SKM-1 treated with dmso at 0.1 percent for 144 hours (cell line): Measurements from ENCODE around the gene DBR1.

Experiments used
- DNase-seq: peaks from one replicate; lab custom pipeline; 2025; ENCODE audit not compliant: unreplicated experiment; lab: John Stamatoyannopoulos, UW

Gene DBR1

GRCh38 chr3:138174421-138175131 is at the start of gene DBR1:
TSS of gene DBR1 (minus strand) at chr3:138174921. CDS start at chr3:138174795, 126 bp downstream.
- DNase-seq, result peak; percentile 72

- DNase-seq, result no peak
These were observed 48.2 kb upstream of the DBR1 start for GRCh38 chr3:138222942-138223287.

- DNase-seq, result peak; percentile 77
These were observed 47.6 kb upstream of the DBR1 start for GRCh38 chr3:138222131-138222941.

GRCh38 chr3:138220788-138221187 is 46.1 kb upstream of the DBR1 start:
- DNase-seq, result no peak

GRCh38 chr3:138220242-138220641 is 45.5 kb upstream of the DBR1 start:
- no peak for DNase-seq

- no peak for DNase-seq
These were observed 44.5 kb upstream of the DBR1 start for GRCh38 chr3:138219255-138219654.

- DNase-seq, result peak; percentile 32
These were observed 38.8 kb upstream of the DBR1 start for GRCh38 chr3:138213398-138214085.

- no peak for DNase-seq
These were observed 35.8 kb upstream of the DBR1 start for GRCh38 chr3:138210528-138210927.

- no peak for DNase-seq
These were observed 31.5 kb upstream of the DBR1 start for GRCh38 chr3:138206196-138206595.

GRCh38 chr3:138205527-138205926 is 30.8 kb upstream of the DBR1 start:
- no peak for DNase-seq

- no peak for DNase-seq
These were observed 29.2 kb upstream of the DBR1 start for GRCh38 chr3:138203938-138204337.

- no peak for DNase-seq
These were observed 28.4 kb upstream of the DBR1 start for GRCh38 chr3:138202945-138203701.

- no peak for DNase-seq
These were observed 25.7 kb upstream of the DBR1 start for GRCh38 chr3:138200424-138200823.

GRCh38 chr3:138199851-138200250 is 25.1 kb upstream of the DBR1 start:
- DNase-seq, result no peak

- DNase-seq, result no peak
These were observed 22.8 kb upstream of the DBR1 start for GRCh38 chr3:138197524-138197923.

GRCh38 chr3:138197058-138197457 is 22.3 kb upstream of the DBR1 start:
- DNase-seq, result no peak

- DNase-seq, result no peak
These were observed 21.3 kb upstream of the DBR1 start for GRCh38 chr3:138196023-138196422.

GRCh38 chr3:138195481-138195880 is 20.8 kb upstream of the DBR1 start:
- no peak for DNase-seq

- DNase-seq, result no peak
These were observed 13.5 kb upstream of the DBR1 start for GRCh38 chr3:138188013-138188730.

- peak; percentile 11 for DNase-seq
These were observed 12.7 kb upstream of the DBR1 start, which contains the start of gene ARMC8 for GRCh38 chr3:138187296-138188012. TSS of gene ARMC8 (plus strand) at chr3:138187301. CDS start at chr3:138187555, 254 bp downstream.
